ENCODE data around the gene AGAP3.

DNA sequence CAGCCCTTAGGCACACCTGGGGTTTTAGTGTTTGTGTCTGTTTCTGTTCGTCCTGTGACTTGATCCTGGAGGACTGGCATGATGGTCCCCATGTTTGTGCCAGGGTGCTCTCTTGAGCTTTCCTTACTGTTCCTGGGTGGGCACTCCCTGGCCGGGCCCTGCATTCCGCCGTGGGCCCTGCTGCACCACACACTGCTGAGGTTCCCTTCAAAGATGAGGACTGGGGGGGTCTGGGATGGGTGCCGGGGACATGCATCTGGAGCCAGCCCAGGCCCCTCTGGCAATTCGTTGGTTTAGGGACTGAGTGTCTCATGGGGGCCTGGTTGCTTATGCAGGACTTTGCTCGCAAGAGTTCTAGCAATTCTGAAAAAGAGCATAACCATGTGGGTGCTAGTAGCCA is 4.7 kb downstream of the AGAP3 start:
- TF ChIP-seq RAD21 (IDR thresholded peaks at IDR 0.05; ENCODE audit: low read length) = no peak
- TF ChIP-seq, protein P1, sequence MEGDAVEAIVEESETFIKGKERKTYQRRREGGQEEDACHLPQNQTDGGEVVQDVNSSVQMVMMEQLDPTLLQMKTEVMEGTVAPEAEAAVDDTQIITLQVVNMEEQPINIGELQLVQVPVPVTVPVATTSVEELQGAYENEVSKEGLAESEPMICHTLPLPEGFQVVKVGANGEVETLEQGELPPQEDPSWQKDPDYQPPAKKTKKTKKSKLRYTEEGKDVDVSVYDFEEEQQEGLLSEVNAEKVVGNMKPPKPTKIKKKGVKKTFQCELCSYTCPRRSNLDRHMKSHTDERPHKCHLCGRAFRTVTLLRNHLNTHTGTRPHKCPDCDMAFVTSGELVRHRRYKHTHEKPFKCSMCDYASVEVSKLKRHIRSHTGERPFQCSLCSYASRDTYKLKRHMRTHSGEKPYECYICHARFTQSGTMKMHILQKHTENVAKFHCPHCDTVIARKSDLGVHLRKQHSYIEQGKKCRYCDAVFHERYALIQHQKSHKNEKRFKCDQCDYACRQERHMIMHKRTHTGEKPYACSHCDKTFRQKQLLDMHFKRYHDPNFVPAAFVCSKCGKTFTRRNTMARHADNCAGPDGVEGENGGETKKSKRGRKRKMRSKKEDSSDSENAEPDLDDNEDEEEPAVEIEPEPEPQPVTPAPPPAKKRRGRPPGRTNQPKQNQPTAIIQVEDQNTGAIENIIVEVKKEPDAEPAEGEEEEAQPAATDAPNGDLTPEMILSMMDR (conservative IDR thresholded peaks at IDR 0.05; ENCODE audit: low read depth, low read length) = no peak
- TF ChIP-seq, protein P2, sequence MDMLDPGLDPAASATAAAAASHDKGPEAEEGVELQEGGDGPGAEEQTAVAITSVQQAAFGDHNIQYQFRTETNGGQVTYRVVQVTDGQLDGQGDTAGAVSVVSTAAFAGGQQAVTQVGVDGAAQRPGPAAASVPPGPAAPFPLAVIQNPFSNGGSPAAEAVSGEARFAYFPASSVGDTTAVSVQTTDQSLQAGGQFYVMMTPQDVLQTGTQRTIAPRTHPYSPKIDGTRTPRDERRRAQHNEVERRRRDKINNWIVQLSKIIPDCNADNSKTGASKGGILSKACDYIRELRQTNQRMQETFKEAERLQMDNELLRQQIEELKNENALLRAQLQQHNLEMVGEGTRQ (IDR thresholded peaks at IDR 0.05; ENCODE audit: low read depth, low read length) = no peak
- TF ChIP-seq CEBPB (IDR thresholded peaks at IDR 0.05; ENCODE audit: low read depth, low read length) = no peak
- TF ChIP-seq, protein P3, sequence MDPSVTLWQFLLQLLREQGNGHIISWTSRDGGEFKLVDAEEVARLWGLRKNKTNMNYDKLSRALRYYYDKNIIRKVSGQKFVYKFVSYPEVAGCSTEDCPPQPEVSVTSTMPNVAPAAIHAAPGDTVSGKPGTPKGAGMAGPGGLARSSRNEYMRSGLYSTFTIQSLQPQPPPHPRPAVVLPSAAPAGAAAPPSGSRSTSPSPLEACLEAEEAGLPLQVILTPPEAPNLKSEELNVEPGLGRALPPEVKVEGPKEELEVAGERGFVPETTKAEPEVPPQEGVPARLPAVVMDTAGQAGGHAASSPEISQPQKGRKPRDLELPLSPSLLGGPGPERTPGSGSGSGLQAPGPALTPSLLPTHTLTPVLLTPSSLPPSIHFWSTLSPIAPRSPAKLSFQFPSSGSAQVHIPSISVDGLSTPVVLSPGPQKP (IDR thresholded peaks at IDR 0.05; ENCODE audit: borderline replicate concordance, low read depth, low read length) = no peak
- no peak for TF ChIP-seq POLR2A (IDR thresholded peaks at IDR 0.05; ENCODE audit: low read depth, low read length)
- TF ChIP-seq SMC3 (IDR thresholded peaks at IDR 0.05; ENCODE audit: low read depth, low read length) = no peak
